Duodenal mucosa (tissue), 2 donors: ENCODE results near the gene NDUFA13.
"Not testable (repeated sequence)": the region's sequence is repeated elsewhere in the genome, so short reads cannot be mapped to it uniquely, and the experiment has no call there.

Experiments
- H3K27ac ChIP-seq: one replicate; pipeline ENCODE4 v1.7.0; 2013; ENCODE audit warnings: low read depth, low read length
- H3K27me3 ChIP-seq, 2 donors: one replicate each; pipeline ENCODE4 v1.7.0; 2013; ENCODE audit warnings: low read length in 2 of 2, control low read depth in 1 of 2; ENCODE audit not compliant: insufficient read depth in 2 of 2, control insufficient read depth in 1 of 2
- H3K36me3 ChIP-seq, 2 donors: one replicate each; pipeline ENCODE4 v1.7.0; 2013; ENCODE audit warnings: low read length in 2 of 2, control low read depth in 1 of 2; ENCODE audit not compliant: insufficient read depth in 2 of 2, control insufficient read depth in 1 of 2
- H3K4me1 ChIP-seq, 2 donors: one replicate each; pipeline ENCODE4 v1.7.0; 2013; ENCODE audit warnings: low read length in 2 of 2, control low read depth in 1 of 2; ENCODE audit not compliant: insufficient read depth in 2 of 2, control insufficient read depth in 1 of 2
- H3K4me3 ChIP-seq, 2 donors: one replicate each; pipeline ENCODE4 v1.7.0; 2013; ENCODE audit warnings: low read length in 2 of 2, low read depth in 1 of 2
- H3K9ac ChIP-seq, 2 donors: one replicate each; pipeline ENCODE4 v1.7.0; 2013; ENCODE audit warnings: low read length in 2 of 2, low read depth in 1 of 2
- H3K9me3 ChIP-seq, 2 donors: one replicate each; pipeline ENCODE4 v1.7.0; 2013; ENCODE audit warnings: low read length in 2 of 2, control low read depth in 1 of 2; ENCODE audit not compliant: control insufficient read depth in 1 of 2

Gene NDUFA13

GRCh38 chr19:19515642-19516519 is at the start of gene NDUFA13:
Gene NDUFA13, plus strand, starts transcription at chr19:19516225. Its CDS starts 14 bp downstream, at chr19:19516239.
- H3K36me3 ChIP-seq: peaks cover 9 to 13% of the 10 kb centered on the region in 2 donors
- peak within 1 kb of the TSS; percentile 82 to 97 for H3K9ac ChIP-seq
- H3K27me3 ChIP-seq: no peaks in the 10 kb centered on the region
- H3K4me1 ChIP-seq: peaks cover 12% of the 10 kb centered on the region in 2 donors
- H3K4me3 ChIP-seq: peak within 1 kb of the TSS; percentile 95 to 96
- no peaks in the 10 kb centered on the region for H3K9me3 ChIP-seq
- H3K27ac ChIP-seq: peak within 1 kb of the TSS; percentile 80

- no peaks in the 10 kb centered on the region for H3K27me3 ChIP-seq
- peaks cover 34 to 48% of the 10 kb centered on the region in 2 donors for H3K36me3 ChIP-seq
- no peak overlapping the region for H3K27ac ChIP-seq
These were observed 47.5 kb upstream of the NDUFA13 start for GRCh38 chr19:19468424-19469050.

GRCh38 chr19:19470579-19470978 is 45.4 kb upstream of the NDUFA13 start:
- no peak overlapping the region for H3K27ac ChIP-seq
- H3K9me3 ChIP-seq: peaks cover 14 to 17% of the 10 kb centered on the region in 2 donors
- H3K4me1 ChIP-seq: peaks cover 0 to 12% of the 10 kb centered on the region in 2 donors
- H3K4me3 ChIP-seq: no peak overlapping the region
- H3K9ac ChIP-seq: no peak overlapping the region
- H3K36me3 ChIP-seq: peaks cover 31 to 51% of the 10 kb centered on the region in 2 donors
- no peaks in the 10 kb centered on the region for H3K27me3 ChIP-seq

More at GRCh38 chr19:19468424-19469050, 47.5 kb upstream of the NDUFA13 start:
- no peak overlapping the region for H3K9ac ChIP-seq
- no peak overlapping the region for H3K4me3 ChIP-seq
- peaks cover 5 to 10% of the 10 kb centered on the region in 2 donors for H3K4me1 ChIP-seq
- H3K9me3 ChIP-seq: peaks cover 14 to 17% of the 10 kb centered on the region in 2 donors

GRCh38 chr19:19471682-19472081 is 44.3 kb upstream of the NDUFA13 start:
- no peaks in the 10 kb centered on the region for H3K27me3 ChIP-seq
- H3K9ac ChIP-seq: no peak overlapping the region
- H3K9me3 ChIP-seq: peaks cover 11 to 17% of the 10 kb centered on the region in 2 donors
- peaks cover 0 to 18% of the 10 kb centered on the region in 2 donors for H3K4me1 ChIP-seq
- no peak overlapping the region for H3K4me3 ChIP-seq
- no peak overlapping the region for H3K27ac ChIP-seq
- H3K36me3 ChIP-seq: peaks cover 24 to 47% of the 10 kb centered on the region in 2 donors

GRCh38 chr19:19472106-19472505 is 43.9 kb upstream of the NDUFA13 start:
- Histone ChIP-seq H3K9me3 (peaks cover 11 to 17% of the 10 kb centered on the region in 2 donors), H3K36me3 (peaks cover 23 to 45% of the 10 kb centered on the region in 2 donors), H3K4me1 (peaks cover 0 to 18% of the 10 kb centered on the region in 2 donors)
- H3K4me3 ChIP-seq, H3K27me3 ChIP-seq, H3K27ac ChIP-seq, H3K9ac ChIP-seq: not testable (repeated sequence)

- Histone ChIP-seq H3K9ac (no peak overlapping the region), H3K4me3 (no peak overlapping the region), H3K27ac (no peak overlapping the region), H3K27me3 (no peaks in the 10 kb centered on the region), H3K4me1 (peaks cover 0 to 24% of the 10 kb centered on the region in 2 donors), H3K36me3 (peaks cover 6 to 31% of the 10 kb centered on the region in 2 donors), H3K9me3 (no peaks in the 10 kb centered on the region)
These were observed 40.8 kb upstream of the NDUFA13 start for GRCh38 chr19:19475015-19475765.

- Histone ChIP-seq H3K4me1 (peaks cover 0 to 24% of the 10 kb centered on the region in 2 donors), H3K4me3 (no peak overlapping the region), H3K9ac (no peak overlapping the region), H3K9me3 (no peaks in the 10 kb centered on the region), H3K27ac (no peak overlapping the region), H3K36me3 (peaks cover 9 to 36% of the 10 kb centered on the region in 2 donors), H3K27me3 (no peaks in the 10 kb centered on the region)
These were observed 39.9 kb upstream of the NDUFA13 start for GRCh38 chr19:19475849-19476828.

- Histone ChIP-seq H3K4me1 (peaks cover 0 to 24% of the 10 kb centered on the region in 2 donors), H3K27ac (no peak overlapping the region), H3K27me3 (no peaks in the 10 kb centered on the region), H3K4me3 (no peak overlapping the region), H3K36me3 (peaks cover 9 to 43% of the 10 kb centered on the region in 2 donors), H3K9me3 (no peaks in the 10 kb centered on the region), H3K9ac (no peak overlapping the region)
These were observed 38.2 kb upstream of the NDUFA13 start for GRCh38 chr19:19477705-19478383.

- Histone ChIP-seq H3K4me3 (no peak overlapping the region), H3K27ac (no peak overlapping the region), H3K9me3 (no peaks in the 10 kb centered on the region), H3K27me3 (no peaks in the 10 kb centered on the region), H3K36me3 (peaks cover 6 to 39% of the 10 kb centered on the region in 2 donors), H3K4me1 (peaks cover 0 to 12% of the 10 kb centered on the region in 2 donors), H3K9ac (no peak overlapping the region)
These were observed 35.3 kb upstream of the NDUFA13 start for GRCh38 chr19:19480688-19481087.
